DMS53 treated with DMSO at 0.1 percent for 48 hours (cell line): Measurements from ENCODE around the gene PRR13.
"Not testable (repeated sequence)": the region's sequence is repeated elsewhere in the genome, so short reads cannot be mapped to it uniquely, and the experiment has no call there.

Source experiments
- DNase-seq: peaks from one replicate; lab custom pipeline; 2025; ENCODE audit not compliant: unreplicated experiment; lab: John Stamatoyannopoulos, UW

PRR13 gene

GRCh38 chr12:53467880-53468279 lies 26.3 kb downstream of the PRR13 start:
- DNase-seq: no peak

GRCh38 chr12:53468282-53468681 lies 26.7 kb downstream of the PRR13 start:
- no peak for DNase-seq

- DNase-seq: no peak
These were observed 30.6 kb downstream of the PRR13 start for GRCh38 chr12:53472056-53472582.

GRCh38 chr12:53474077-53474476 lies 32.5 kb downstream of the PRR13 start:
- no peak for DNase-seq

- DNase-seq: no peak
These were observed 33.3 kb downstream of the PRR13 start for GRCh38 chr12:53474819-53475218.

GRCh38 chr12:53476769-53477209 lies 35.3 kb downstream of the PRR13 start:
- no peak for DNase-seq

GRCh38 chr12:53478865-53479264 lies 37.3 kb downstream of the PRR13 start:
- no peak for DNase-seq

GRCh38 chr12:53479331-53479730 lies 37.8 kb downstream of the PRR13 start:
- no peak for DNase-seq

GRCh38 chr12:53480491-53481442 lies 39.2 kb downstream of the PRR13 start:
- no peak for DNase-seq

- not testable (repeated sequence) for DNase-seq
These were observed 39.9 kb downstream of the PRR13 start for GRCh38 chr12:53481458-53481857.

GRCh38 chr12:53481939-53482586 lies 40.5 kb downstream of the PRR13 start:
- DNase-seq: no peak

- no peak for DNase-seq
These were observed 41.2 kb downstream of the PRR13 start for GRCh38 chr12:53482626-53483168.

- DNase-seq: no peak
These were observed 41.9 kb downstream of the PRR13 start for GRCh38 chr12:53483225-53483978.

- no peak for DNase-seq
These were observed 42.4 kb downstream of the PRR13 start for GRCh38 chr12:53483979-53484377.

GRCh38 chr12:53484686-53485575 lies 43.4 kb downstream of the PRR13 start:
- DNase-seq: no peak

GRCh38 chr12:53485955-53486735 lies 44.6 kb downstream of the PRR13 start:
- DNase-seq: no peak

GRCh38 chr12:53486736-53487487 lies 45.4 kb downstream of the PRR13 start:
- no peak for DNase-seq

- DNase-seq: no peak
These were observed 47.8 kb downstream of the PRR13 start for GRCh38 chr12:53489242-53489864.
